Activated T-cell treated with anti-CD3 and anti-CD28 coated beads, Interleukin-2, amount 50 U/mL, for 24 hours (primary cell): ENCODE measurements around the gene CAPN15.

Experiments
- DNase-seq: peaks from one replicate; pipeline ENCODE4 v3.0.0-alpha.2; 2020
- H3K27ac Mint-ChIP-seq: 2 replicates; pipeline ENCODE4 v1.8.0; 2020; ENCODE audit warnings: mild to moderate bottlenecking, mixed read lengths
- H3K27me3 Mint-ChIP-seq: 2 replicates; pipeline ENCODE4 v1.8.0; 2020; ENCODE audit warnings: mixed read lengths
- H3K36me3 Mint-ChIP-seq: 2 replicates; pipeline ENCODE4 v1.8.0; 2020; ENCODE audit warnings: low read depth, mixed read lengths
- H3K4me1 Mint-ChIP-seq: 2 replicates; pipeline ENCODE4 v1.8.0; 2020; ENCODE audit warnings: low read depth, mixed read lengths
- H3K4me3 Mint-ChIP-seq: 2 replicates; pipeline ENCODE4 v1.8.0; 2020; ENCODE audit warnings: mild to moderate bottlenecking, moderate library complexity, mixed read lengths
- H3K9me3 Mint-ChIP-seq: 2 replicates; pipeline ENCODE4 v1.8.0; 2020; ENCODE audit warnings: mixed read lengths

CAPN15 gene

DNA sequence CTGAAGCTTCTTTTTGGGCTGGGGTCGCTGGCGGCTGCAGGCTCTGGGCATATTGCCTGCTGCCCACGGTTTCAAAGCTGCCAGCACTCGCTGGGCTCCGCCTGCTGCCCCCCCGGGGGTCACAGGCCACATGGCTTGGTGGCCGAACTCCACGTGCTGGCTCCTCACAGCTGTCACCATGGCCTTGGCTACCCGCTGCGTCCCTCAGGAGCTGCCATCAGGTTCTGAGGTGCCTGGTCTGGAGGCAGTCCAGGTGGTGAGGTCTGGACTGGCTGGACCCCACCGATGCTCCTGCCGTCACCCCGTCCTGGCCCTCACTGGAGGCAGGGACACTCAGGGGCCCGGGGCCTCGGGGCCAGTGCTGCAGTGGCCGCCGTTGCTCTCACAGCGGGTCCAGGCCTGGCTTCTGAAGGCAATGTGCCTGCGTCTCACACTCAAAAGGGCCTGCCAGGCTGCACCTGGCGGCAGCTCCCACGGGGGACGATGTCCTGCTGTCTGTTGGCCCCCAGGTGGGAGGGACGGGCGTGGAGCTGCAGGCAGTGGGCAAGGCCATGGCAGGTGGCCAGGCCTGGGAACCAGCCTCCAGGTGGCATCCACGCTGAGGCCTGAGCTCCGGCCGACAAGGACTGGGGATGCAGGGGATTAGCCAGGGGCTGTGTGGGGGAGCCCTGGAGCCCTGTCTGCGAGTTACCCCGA, 13.3 kb downstream of the CAPN15 start:
- peaks cover 5% of the 10 kb centered on the region for H3K4me1 Mint-ChIP-seq
- no peak for DNase-seq
- no peak overlapping the region for H3K27ac Mint-ChIP-seq
- peaks cover 49% of the 10 kb centered on the region for H3K36me3 Mint-ChIP-seq
- no peaks in the 10 kb centered on the region for H3K27me3 Mint-ChIP-seq
- no peaks in the 10 kb centered on the region for H3K9me3 Mint-ChIP-seq
- no peak overlapping the region for H3K4me3 Mint-ChIP-seq

DNA sequence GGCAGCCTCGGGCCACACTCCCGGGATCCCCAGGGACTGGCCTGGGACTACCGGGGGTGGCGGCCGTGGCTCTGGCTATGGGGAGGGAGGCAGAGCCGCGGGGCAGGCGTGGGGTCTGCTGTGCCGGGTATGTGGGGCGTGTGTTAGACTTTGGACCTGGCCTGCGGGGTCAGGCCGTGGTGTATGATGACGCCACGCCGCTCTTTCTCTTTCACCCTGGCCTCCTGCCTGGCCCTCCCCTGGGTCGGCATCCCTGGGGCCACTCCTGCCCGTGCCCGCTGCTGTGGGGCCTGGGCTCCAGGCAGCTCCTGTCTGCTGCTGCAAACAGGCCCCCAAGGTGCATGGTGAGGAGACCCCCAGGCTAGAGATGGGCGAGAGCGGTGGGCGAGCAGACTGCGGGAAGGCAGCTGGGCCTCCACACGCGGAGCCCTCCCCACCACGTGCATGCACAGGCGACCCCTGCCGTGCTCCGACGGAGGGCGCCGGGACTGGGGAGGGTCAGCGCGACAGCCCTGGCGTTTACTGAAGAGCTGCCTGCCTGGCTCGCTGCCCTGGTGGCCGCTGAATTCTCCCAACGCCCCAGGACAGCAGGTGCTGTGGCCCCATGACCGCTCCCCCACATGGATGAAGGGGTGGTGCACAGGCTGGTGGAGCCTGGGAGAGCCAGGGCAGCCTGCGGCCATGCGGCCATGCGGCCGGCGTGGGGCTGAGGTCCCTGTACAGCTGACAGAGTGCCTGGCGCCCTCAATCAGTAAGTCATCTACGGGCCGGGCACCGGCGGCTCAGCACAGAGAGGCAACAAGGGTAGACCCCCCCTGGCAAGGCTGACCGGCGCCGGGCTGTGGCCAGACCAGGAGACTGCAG, 16.0 kb downstream of the CAPN15 start:
- Mint-ChIP-seq H3K9me3 (no peaks in the 10 kb centered on the region), H3K27me3 (no peaks in the 10 kb centered on the region), H3K4me1 (peaks cover 5% of the 10 kb centered on the region), H3K27ac (no peak overlapping the region), H3K4me3 (no peak overlapping the region), H3K36me3 (peaks cover 30% of the 10 kb centered on the region)
- DNase-seq: no peak

DNA sequence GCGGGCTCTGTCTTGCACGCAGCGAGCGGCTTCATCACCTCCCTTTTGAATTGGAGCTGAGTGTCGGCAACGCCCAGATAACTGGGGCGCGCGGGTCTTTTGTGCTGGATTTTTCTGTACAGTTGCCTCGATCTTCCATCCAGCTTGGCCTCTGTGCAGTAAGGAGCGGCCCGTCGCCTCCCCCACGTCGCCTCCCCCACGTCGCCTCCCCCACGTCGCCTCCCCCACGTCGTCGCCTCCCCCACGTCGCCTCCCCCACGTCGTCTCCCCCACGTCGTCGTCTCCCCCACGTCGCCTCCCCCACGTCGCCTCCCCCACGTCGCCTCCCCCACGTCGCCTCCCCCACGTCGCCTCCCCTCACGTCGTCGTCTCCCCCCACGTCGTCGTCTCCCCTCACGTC, 17.0 kb downstream of the CAPN15 start:
- DNase-seq: no peak
- H3K4me3 Mint-ChIP-seq: no peak overlapping the region
- no peaks in the 10 kb centered on the region for H3K27me3 Mint-ChIP-seq
- H3K4me1 Mint-ChIP-seq: peaks cover 2% of the 10 kb centered on the region
- H3K27ac Mint-ChIP-seq: no peak overlapping the region
- H3K36me3 Mint-ChIP-seq: peaks cover 28% of the 10 kb centered on the region
- H3K9me3 Mint-ChIP-seq: no peaks in the 10 kb centered on the region

DNA sequence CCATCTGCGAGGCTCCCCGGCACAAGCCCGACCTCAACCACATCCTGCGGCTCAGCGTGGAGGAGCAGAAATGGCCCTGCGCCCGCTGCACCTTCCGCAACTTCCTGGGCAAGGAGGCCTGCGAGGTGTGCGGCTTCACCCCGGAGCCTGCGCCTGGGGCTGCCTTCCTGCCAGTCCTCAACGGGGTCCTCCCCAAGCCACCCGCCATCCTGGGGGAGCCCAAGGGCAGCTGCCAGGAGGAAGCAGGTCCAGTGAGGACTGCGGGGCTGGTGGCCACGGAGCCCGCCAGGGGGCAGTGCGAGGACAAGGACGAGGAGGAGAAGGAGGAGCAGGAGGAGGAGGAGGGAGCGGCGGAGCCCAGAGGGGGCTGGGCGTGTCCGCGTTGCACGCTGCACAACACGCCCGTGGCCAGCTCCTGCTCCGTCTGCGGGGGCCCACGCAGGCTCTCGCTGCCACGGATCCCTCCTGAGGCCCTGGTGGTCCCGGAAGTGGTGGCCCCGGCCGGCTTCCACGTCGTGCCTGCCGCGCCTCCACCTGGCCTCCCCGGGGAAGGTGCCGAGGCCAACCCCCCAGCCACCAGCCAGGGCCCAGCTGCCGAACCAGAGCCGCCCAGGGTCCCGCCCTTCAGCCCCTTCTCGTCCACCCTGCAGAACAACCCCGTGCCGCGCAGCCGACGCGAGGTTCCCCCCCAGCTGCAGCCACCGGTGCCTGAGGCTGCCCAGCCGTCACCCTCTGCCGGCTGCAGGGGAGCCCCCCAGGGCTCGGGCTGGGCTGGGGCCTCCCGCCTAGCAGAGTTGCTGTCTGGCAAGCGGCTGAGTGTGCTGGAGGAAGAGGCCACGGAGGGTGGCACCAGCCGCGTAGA, 19.6 kb downstream of the CAPN15 start:
- no peaks in the 10 kb centered on the region for H3K9me3 Mint-ChIP-seq
- H3K4me1 Mint-ChIP-seq: peaks cover 2% of the 10 kb centered on the region
- no peak overlapping the region for H3K4me3 Mint-ChIP-seq
- no peak overlapping the region for H3K27ac Mint-ChIP-seq
- H3K27me3 Mint-ChIP-seq: no peaks in the 10 kb centered on the region
- H3K36me3 Mint-ChIP-seq: peaks cover 30% of the 10 kb centered on the region
- DNase-seq: peak; percentile 68

DNA sequence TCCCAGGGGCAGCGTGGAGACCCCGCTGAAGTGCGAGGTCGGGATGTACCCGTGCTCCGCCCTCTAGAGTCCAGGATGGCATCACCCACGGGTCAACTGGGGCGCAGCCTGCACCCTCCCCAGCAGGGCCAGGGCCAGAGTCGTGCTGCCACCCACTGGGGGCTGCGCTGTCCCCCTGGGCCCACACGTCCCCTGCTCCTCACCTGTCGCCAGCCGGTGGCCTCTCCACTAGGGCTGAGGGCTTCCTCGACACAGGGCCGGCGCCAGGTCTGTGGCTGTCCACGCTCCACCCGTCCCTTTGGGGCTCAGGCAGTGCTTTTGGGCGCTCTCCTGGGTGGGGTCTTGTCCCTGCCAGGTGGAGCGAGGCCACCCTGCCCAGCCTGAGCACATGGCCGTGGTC, 21.1 kb downstream of the CAPN15 start:
- H3K36me3 Mint-ChIP-seq: peaks cover 25% of the 10 kb centered on the region
- H3K9me3 Mint-ChIP-seq: no peaks in the 10 kb centered on the region
- peaks cover 2% of the 10 kb centered on the region for H3K4me1 Mint-ChIP-seq
- H3K4me3 Mint-ChIP-seq: no peak overlapping the region
- H3K27me3 Mint-ChIP-seq: no peaks in the 10 kb centered on the region
- no peak for DNase-seq
- H3K27ac Mint-ChIP-seq: no peak overlapping the region

DNA sequence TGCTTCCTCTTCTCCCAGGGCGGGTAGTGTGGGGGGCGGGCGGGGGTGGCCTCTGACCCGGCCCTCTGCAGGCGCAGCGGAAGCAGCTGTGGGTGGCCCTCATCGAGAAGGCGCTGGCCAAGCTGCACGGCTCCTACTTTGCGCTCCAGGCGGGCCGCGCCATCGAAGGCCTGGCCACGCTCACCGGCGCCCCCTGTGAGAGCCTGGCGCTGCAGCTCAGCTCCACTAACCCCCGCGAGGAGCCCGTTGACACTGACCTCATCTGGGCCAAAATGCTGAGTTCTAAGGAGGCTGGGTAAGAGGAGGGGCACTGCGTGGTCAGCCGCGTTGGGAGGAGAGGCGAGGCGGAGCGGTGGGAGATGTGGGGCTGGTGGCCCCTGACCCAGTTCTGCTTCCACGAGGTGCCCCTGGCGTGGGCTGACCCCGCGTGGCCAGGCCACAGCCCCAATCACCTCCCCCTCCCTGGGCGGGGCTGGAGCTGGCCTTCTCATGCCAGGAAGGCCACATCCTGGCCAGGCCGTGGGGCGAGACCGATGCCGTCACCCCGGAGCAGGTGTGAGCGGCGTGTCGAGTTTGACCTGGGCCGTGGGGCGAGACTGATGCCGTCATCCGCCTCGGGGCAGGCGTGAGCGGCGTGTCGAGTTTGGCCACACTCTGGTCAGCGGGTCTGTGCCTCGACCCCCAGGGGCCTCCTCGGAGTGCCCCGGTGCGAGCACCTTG, 22.2 kb downstream of the CAPN15 start:
- Mint-ChIP-seq H3K27me3 (no peaks in the 10 kb centered on the region), H3K4me1 (peaks cover 2% of the 10 kb centered on the region), H3K9me3 (no peaks in the 10 kb centered on the region), H3K27ac (no peak overlapping the region), H3K36me3 (peaks cover 29% of the 10 kb centered on the region), H3K4me3 (no peak overlapping the region)
- no peak for DNase-seq

DNA sequence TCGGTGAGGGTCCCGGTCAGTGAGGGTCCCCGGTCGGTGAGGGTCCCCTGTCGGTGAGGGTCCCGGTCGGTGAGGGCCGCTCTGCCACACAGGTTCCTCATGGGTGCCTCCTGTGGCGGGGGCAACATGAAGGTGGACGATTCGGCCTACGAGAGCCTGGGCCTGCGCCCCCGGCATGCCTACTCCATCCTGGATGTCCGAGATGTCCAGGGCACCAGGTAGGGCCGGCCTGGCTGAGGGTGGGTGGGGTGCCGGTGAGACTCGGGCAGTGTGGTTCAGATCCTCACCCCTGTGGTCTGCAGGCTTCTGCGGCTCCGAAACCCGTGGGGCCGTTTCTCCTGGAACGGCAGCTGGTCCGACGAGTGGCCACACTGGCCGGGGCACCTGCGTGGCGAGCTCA, 23.7 kb downstream of the CAPN15 start:
- Mint-ChIP-seq H3K27ac (no peak overlapping the region), H3K4me3 (no peak overlapping the region), H3K36me3 (peaks cover 21% of the 10 kb centered on the region), H3K9me3 (no peaks in the 10 kb centered on the region), H3K27me3 (no peaks in the 10 kb centered on the region), H3K4me1 (no peaks in the 10 kb centered on the region)
- no peak for DNase-seq

DNA sequence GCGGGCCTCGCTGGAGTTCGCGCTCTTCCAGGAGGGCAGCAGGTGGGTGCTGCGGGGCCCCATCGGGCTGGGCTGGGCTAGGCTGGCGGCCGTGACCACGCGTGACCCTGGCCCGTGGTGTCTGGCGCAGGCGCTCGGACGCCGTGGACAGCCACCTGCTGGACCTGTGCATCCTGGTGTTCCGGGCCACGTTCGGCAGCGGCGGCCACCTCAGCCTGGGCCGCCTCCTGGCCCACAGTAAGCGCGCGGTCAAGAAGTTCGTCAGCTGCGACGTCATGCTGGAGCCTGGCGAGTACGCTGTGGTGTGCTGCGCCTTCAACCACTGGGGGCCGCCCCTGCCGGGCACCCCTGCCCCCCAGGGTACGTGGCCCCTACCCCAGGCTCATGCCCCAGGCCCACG, 24.7 kb downstream of the CAPN15 start:
- H3K36me3 Mint-ChIP-seq: peaks cover 19% of the 10 kb centered on the region
- no peaks in the 10 kb centered on the region for H3K27me3 Mint-ChIP-seq
- no peak overlapping the region for H3K27ac Mint-ChIP-seq

DNA sequence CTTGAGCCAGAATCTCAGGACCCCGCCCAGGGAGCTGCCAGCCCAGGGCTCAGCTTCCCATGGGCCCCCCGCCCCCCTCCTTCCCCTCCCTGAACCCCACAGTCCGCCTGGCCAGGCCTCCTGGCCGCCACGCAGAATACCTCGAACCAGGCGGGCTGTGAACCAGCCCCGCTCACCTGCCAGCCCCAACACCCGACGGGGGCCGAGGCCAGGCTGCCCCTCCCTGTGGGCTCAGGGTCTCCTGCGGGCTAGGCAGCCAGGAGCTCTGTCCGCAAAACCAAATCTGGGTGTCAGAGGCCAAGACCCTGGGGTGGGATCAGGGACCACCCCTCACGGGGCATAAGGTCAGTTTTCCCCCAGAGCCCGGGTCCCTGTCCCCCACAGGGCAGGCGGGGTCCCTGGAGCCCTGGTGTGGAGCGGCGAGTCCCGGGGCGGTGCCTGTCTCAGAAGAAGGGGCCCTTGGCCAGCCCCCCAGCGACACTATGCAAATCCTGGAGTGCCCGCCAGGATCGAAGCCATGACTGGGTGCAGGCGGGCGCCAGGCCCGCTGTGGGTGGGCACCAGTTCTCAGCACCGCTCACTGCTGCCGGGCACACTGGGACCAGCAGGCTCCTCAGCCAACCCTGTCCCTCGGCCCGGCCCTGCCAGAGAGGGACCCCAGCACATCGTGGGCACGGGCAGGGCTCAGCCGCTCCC, 26.2 kb downstream of the CAPN15 start:
- Mint-ChIP-seq H3K4me3 (no peak overlapping the region), H3K27me3 (peaks cover 4% of the 10 kb centered on the region), H3K9me3 (no peaks in the 10 kb centered on the region), H3K4me1 (no peaks in the 10 kb centered on the region), H3K27ac (no peak overlapping the region), H3K36me3 (peaks cover 18% of the 10 kb centered on the region)
- no peak for DNase-seq

More for the DNA sequence above, 24.7 kb downstream of the CAPN15 start:
- Mint-ChIP-seq H3K4me1 (no peaks in the 10 kb centered on the region), H3K4me3 (no peak overlapping the region), H3K9me3 (no peaks in the 10 kb centered on the region)
- DNase-seq: no peak

DNA sequence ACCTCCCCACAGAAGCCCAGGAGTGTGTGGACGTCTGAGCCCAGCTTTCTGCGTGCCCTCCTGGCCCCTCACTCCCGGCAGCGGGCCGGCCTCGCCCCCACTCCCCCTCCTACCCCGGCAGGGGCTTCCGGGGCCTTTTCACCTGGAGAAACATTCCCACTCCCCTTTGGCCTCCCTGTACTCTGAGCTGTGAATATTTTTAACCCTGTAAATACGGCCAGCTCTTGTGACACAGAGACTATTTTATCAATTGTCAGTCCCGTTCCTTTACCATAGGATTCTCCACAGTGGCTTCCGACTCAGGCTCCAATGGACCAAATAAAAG, 26.7 kb downstream of the CAPN15 start:
- no peaks in the 10 kb centered on the region for H3K9me3 Mint-ChIP-seq

DNA sequence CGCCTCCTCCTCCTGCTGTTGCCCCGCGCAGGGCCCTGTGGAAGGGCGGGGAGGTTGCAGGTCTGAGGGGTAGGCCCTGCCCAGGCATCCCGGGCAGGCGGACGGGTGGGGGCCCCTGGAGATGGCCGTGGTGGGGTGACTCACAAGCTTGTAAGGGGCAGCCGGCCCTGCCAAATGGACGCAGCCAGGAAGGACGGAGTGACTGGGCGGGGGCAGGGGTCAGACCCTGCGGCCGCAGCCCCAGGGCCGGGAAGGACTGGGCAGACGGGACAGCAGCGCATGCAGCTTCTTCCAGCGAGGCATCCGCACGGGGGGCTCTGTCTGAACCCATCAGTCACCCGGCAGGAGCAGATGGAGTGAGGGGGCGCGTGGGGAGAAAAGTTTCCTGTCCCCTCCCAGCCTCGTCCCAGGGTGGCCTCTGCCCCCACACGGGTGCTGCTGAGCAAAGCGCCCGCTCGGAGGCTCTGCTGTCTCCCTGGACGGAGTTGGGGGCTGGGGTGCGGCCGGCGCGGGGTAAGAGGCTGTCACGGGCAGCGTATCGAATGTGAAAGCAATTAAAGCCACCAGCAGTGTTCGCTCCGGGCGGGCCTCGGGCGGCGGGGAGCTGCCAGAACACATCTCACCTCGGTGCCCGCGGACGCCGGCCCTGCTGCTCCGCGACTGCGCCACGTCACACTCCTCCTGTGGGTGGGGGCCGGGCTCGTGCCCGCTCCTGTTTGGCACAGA, 27.3 kb downstream of the CAPN15 start:
- H3K4me1 Mint-ChIP-seq: peaks cover 2% of the 10 kb centered on the region
- H3K4me3 Mint-ChIP-seq: no peak overlapping the region
- no peak overlapping the region for H3K27ac Mint-ChIP-seq
- DNase-seq: no peak
- peaks cover 11% of the 10 kb centered on the region for H3K27me3 Mint-ChIP-seq
- H3K9me3 Mint-ChIP-seq: no peaks in the 10 kb centered on the region
- peaks cover 14% of the 10 kb centered on the region for H3K36me3 Mint-ChIP-seq

More for the DNA sequence above, 26.7 kb downstream of the CAPN15 start:
- H3K4me1 Mint-ChIP-seq: no peaks in the 10 kb centered on the region
- peaks cover 16% of the 10 kb centered on the region for H3K36me3 Mint-ChIP-seq
- peaks cover 8% of the 10 kb centered on the region for H3K27me3 Mint-ChIP-seq
- DNase-seq: no peak
- no peak overlapping the region for H3K4me3 Mint-ChIP-seq
- H3K27ac Mint-ChIP-seq: no peak overlapping the region

DNA sequence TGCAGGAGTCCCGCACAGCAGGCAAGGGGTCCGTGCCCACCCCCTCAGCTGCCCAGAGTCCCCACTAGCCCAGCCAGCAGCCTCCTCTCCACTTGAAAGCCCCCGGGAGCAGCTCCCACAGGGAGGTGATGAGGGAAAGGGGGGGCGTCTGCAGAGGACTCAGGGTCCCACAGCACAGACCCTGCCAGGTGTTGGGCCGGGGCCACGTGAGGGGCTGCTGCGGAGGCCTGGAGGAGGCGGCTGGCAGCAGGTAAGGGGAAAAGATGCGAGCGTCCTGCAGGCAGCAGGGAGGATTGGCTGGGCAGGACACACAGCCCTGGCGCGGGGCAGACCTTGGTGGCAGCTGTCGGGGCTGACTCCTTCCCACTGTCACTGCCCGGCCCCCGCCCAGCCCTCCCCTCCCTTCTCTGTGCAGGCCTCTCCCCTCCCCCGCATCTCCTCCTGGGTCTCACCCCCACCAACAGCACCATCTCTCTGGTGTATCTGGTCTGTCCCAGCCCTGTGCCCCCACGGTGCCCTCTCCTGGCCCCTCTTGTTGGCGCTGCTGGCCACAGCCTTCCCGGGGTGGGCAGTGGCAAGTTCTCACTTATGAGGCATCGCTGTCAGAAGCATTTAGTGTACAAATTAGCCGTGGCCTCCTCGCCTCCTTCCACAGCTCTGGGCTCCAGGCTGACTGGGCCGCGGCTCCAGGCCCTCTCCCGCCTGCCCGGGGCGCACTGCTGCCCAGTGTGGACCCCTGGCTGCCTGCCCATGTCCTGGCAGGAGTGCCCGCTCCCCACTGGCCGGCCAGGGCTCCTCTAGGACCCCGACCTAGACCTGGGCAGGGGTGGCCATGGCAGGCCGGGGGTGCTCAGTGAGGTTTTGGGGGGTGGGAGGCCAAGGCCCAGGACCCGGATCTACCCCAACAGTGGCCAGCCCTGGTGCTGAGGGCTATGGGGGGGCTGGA, 28.3 kb downstream of the CAPN15 start:
- H3K27me3 Mint-ChIP-seq: peaks cover 11% of the 10 kb centered on the region
- H3K4me3 Mint-ChIP-seq: no peak overlapping the region
- H3K36me3 Mint-ChIP-seq: peaks cover 14% of the 10 kb centered on the region
- peaks cover 2% of the 10 kb centered on the region for H3K4me1 Mint-ChIP-seq
- no peak overlapping the region for H3K27ac Mint-ChIP-seq
- no peaks in the 10 kb centered on the region for H3K9me3 Mint-ChIP-seq
- no peak for DNase-seq
